H1 (cell line): ENCODE results near the gene CROCC. TPM values are rescaled to one million over a fixed set of nuclear protein-coding genes. Genes with fewer than 3 reads are reported as not detected.
A peak's percentile ranks its signal among the peaks of the same experiment; 100 is the strongest.

Experiments used
- CTCF ChIA-PET: fragments of 300-600 bp; sonication (Branson Sonifier 250); formaldehyde crosslinking; loops from one replicate; lab custom pipeline; 2021; ENCODE audit not compliant: partially characterized antibody; lab: Charles Lee
- POLR2A ChIA-PET: fragments of 300-600 bp; sonication (Branson Sonifier 250); formaldehyde crosslinking; loops from one replicate; lab custom pipeline; 2021; ENCODE audit warnings: inconsistent platforms; ENCODE audit not compliant: partially characterized antibody; lab: Charles Lee
- DNase-seq, 2 experiments: peaks; one replicate each; pipeline versions ENCODE4 v3.0.0 to v3.0.0-alpha.2; 2010 to 2022; ENCODE audit warnings: low spot score in 2 of 2, low read depth in 1 of 2, mixed read lengths in 1 of 2
- FAIRE-seq: peaks from 2 replicates; lab custom pipeline; 2011; peaks lifted over from hg19 to GRCh38; lab: Jason Lieb, UNC
- H2AFZ ChIP-seq: 2 replicates; pipeline ENCODE4 v1.8.1; 2012; ENCODE audit warnings: low read length, inconsistent platforms
- H2AK5ac ChIP-seq: 2 replicates; pipeline ENCODE4 v1.6.1; 2013; ENCODE audit warnings: low read depth, low read length
- H2BK120ac ChIP-seq: replicated peaks from 2 replicates; pipeline ENCODE3; 2013; ENCODE audit warnings: low read depth, low read length, inconsistent platforms
- H2BK12ac ChIP-seq: 2 replicates; pipeline ENCODE4 v1.6.1; 2013; ENCODE audit warnings: low read depth, low read length
- H2BK15ac ChIP-seq: 2 replicates; pipeline ENCODE4 v1.6.1; 2013; ENCODE audit warnings: low read length
- H2BK20ac ChIP-seq: 2 replicates; pipeline ENCODE4 v1.6.1; 2013; ENCODE audit warnings: low read length
- H2BK5ac ChIP-seq: 2 replicates; pipeline ENCODE4 v1.6.1; 2013; ENCODE audit warnings: low read depth, low read length
- H3K14ac ChIP-seq: 2 replicates; pipeline ENCODE4 v1.6.1; 2013; ENCODE audit warnings: inconsistent platforms; ENCODE audit not compliant: insufficient read length
- H3K18ac ChIP-seq: 2 replicates; pipeline ENCODE4 v1.6.1; 2013; ENCODE audit warnings: low read length; ENCODE audit errors: extremely low read depth
- H3K23ac ChIP-seq: 2 replicates; pipeline ENCODE4 v1.6.1; 2013; ENCODE audit warnings: inconsistent platforms; ENCODE audit not compliant: insufficient read length
- H3K23me2 ChIP-seq: 2 replicates; pipeline ENCODE4 v1.6.1; 2013; ENCODE audit warnings: low read depth, low read length
- H3K27ac ChIP-seq: 2 replicates; pipeline ENCODE4 v1.6.1; 2011; ENCODE audit warnings: low read depth, low read length, inconsistent platforms
- H3K27me3 ChIP-seq, 4 experiments: replicated peaks in 1 of 4; 1 replicate in 1 of 4; 2 replicates in 3 of 4; pipeline versions ENCODE4 v1.6.1 to v1.8.1; 2011 to 2013; ENCODE audit warnings: low read length in 3 of 4, mild to moderate bottlenecking in 3 of 4, inconsistent platforms in 2 of 4, mixed read lengths in 2 of 4, moderate library complexity in 1 of 4; ENCODE audit not compliant: control insufficient read depth in 3 of 4, insufficient read depth in 3 of 4; ENCODE audit errors: extremely low read depth in 1 of 4
- H3K36me3 ChIP-seq, 4 experiments: 2 replicates each; pipeline versions ENCODE4 v1.6.1 to v1.8.1; 2011 to 2013; ENCODE audit warnings: mild to moderate bottlenecking in 4 of 4, low read length in 3 of 4, moderate library complexity in 2 of 4, control low read depth in 1 of 4, inconsistent platforms in 1 of 4; ENCODE audit not compliant: insufficient read depth in 4 of 4, control insufficient read depth in 2 of 4
- H3K4ac ChIP-seq: replicated peaks from 2 replicates; pipeline ENCODE3; 2013; ENCODE audit warnings: low read length, low read depth, mixed read lengths, inconsistent platforms; ENCODE audit not compliant: insufficient read length
- H3K4me1 ChIP-seq, 4 experiments: replicated peaks in 1 of 4; 1 replicate in 1 of 4; 2 replicates in 3 of 4; pipeline versions ENCODE4 v1.6.1 to v1.8.1; 2011 to 2013; ENCODE audit warnings: low read length in 3 of 4, inconsistent platforms in 2 of 4, mixed read lengths in 1 of 4; ENCODE audit not compliant: insufficient read depth in 4 of 4, control insufficient read depth in 3 of 4
- H3K4me2 ChIP-seq, 2 experiments: 2 replicates each; pipeline versions ENCODE4 v1.6.1 to v1.8.1; 2011 to 2013; ENCODE audit warnings: low read depth in 2 of 2, low read length in 2 of 2, control low read depth in 1 of 2, inconsistent platforms in 1 of 2, mild to moderate bottlenecking in 1 of 2; ENCODE audit not compliant: insufficient read depth in 1 of 2
- H3K4me3 ChIP-seq, 4 experiments: fragments of 200-600, 300-600 bp in 1 of 4; sonication (generic), shearing (Covaris generic), sonication (Bioruptor Twin) in 1 of 4; 2 replicates each; pipeline versions ENCODE4 v1.5.1 to v1.8.1; 2011 to 2016; ENCODE audit warnings: low read length in 4 of 4, low read depth in 3 of 4, control low read depth in 2 of 4, inconsistent platforms in 2 of 4, mild to moderate bottlenecking in 2 of 4, mixed read lengths in 1 of 4, moderate library complexity in 1 of 4; ENCODE audit not compliant: insufficient read depth in 2 of 4; ENCODE audit errors: extremely low read depth in 1 of 4
- H3K56ac ChIP-seq: replicated peaks from 2 replicates; pipeline ENCODE3; 2013; ENCODE audit warnings: low read depth, mild to moderate bottlenecking, mixed read lengths, low read length, inconsistent platforms; ENCODE audit not compliant: insufficient read length
- H3K79me1 ChIP-seq: 2 replicates; pipeline ENCODE4 v1.6.1; 2013; ENCODE audit warnings: low read depth, low read length, control low read depth
- H3K79me2 ChIP-seq, 2 experiments: 2 replicates each; pipeline versions ENCODE4 v1.6.1 to v1.8.1; 2012 to 2013; ENCODE audit warnings: low read length in 2 of 2, mild to moderate bottlenecking in 2 of 2, inconsistent platforms in 1 of 2; ENCODE audit not compliant: insufficient read depth in 2 of 2, control insufficient read depth in 1 of 2
- H3K9ac ChIP-seq, 4 experiments: replicated peaks in 1 of 4; 1 replicate in 1 of 4; 2 replicates in 3 of 4; pipeline versions ENCODE4 v1.6.1 to v1.8.1; 2011 to 2013; ENCODE audit warnings: low read depth in 3 of 4, low read length in 3 of 4, control low read depth in 2 of 4, mild to moderate bottlenecking in 2 of 4, moderate library complexity in 2 of 4, inconsistent platforms in 1 of 4; ENCODE audit errors: extremely low read depth in 1 of 4
- H3K9me3 ChIP-seq, 2 experiments: 2 replicates each; pipeline versions ENCODE4 v1.6.1 to v1.8.1; 2012 to 2013; ENCODE audit warnings: mild to moderate bottlenecking in 2 of 2, moderate library complexity in 2 of 2, control low read depth in 1 of 2, inconsistent platforms in 1 of 2, low read depth in 1 of 2, low read length in 1 of 2, mixed read lengths in 1 of 2; ENCODE audit not compliant: insufficient read depth in 2 of 2
- H4K20me1 ChIP-seq, 2 experiments: replicated peaks in 1 of 2; 2 replicates each; pipeline versions ENCODE3 to v1.8.1; 2011 to 2013; ENCODE audit warnings: inconsistent platforms in 2 of 2, low read length in 2 of 2, mild to moderate bottlenecking in 1 of 2; ENCODE audit not compliant: insufficient read depth in 2 of 2, control insufficient read depth in 1 of 2
- H4K5ac ChIP-seq: 2 replicates; pipeline ENCODE4 v1.6.1; 2013; ENCODE audit warnings: low read length, low read depth, mixed read lengths, inconsistent platforms; ENCODE audit not compliant: insufficient read length
- H4K8ac ChIP-seq: 2 replicates; pipeline ENCODE4 v1.8.0; 2013; ENCODE audit warnings: mild to moderate bottlenecking, moderate library complexity, low read length, inconsistent platforms; ENCODE audit not compliant: insufficient read depth; ENCODE audit errors: extremely low read depth
- H4K91ac ChIP-seq: replicated peaks from 2 replicates; pipeline ENCODE3; 2013; ENCODE audit warnings: low read length, mixed read lengths, inconsistent platforms; ENCODE audit not compliant: insufficient read length
- CTBP2 ChIP-seq: IDR thresholded peaks from 2 replicates; pipeline ENCODE4 v1.7.0; 2011; ENCODE audit warnings: borderline replicate concordance, mild to moderate bottlenecking, moderate library complexity, mixed read lengths, low read length; ENCODE audit not compliant: insufficient read depth, insufficient read length
- HDAC6 ChIP-seq: IDR thresholded peaks from one replicate; pipeline ENCODE4 v1.7.1; 2012; ENCODE audit warnings: low read depth, mild to moderate bottlenecking, inconsistent platforms, low read length, moderate library complexity
- PHF8 ChIP-seq: fragments of 200-600 bp; sonication (generic); conservative IDR thresholded peaks from 2 replicates; pipeline ENCODE4 v1.7.1; 2012; ENCODE audit warnings: low read depth, mild to moderate bottlenecking, inconsistent platforms, low read length, moderate library complexity
- SP4 ChIP-seq: IDR thresholded peaks from 2 replicates; pipeline ENCODE4 v1.6.1; 2012; ENCODE audit warnings: low read length, inconsistent platforms
- TBP ChIP-seq: IDR thresholded peaks from 2 replicates; pipeline ENCODE4 v1.6.1; 2011; ENCODE audit warnings: low read depth, low read length, improper control_type of control experiment
- TCF12 ChIP-seq: IDR thresholded peaks from 2 replicates; pipeline ENCODE4 v1.6.1; 2011; ENCODE audit warnings: low read depth, mild to moderate bottlenecking, low read length
- WGBS, 2 experiments: shearing (Covaris generic) in 1 of 2; methylation state at CpG; one replicate each; pipeline versions ENCODE4 v1.1.6 to v1.1.7; 2013 to 2015; ENCODE audit warnings: low lambda C conversion rate in 2 of 2, mixed read lengths in 2 of 2, inconsistent platforms in 1 of 2, low coverage in 1 of 2, missing lambda C conversion rate in 1 of 2; ENCODE audit not compliant: insufficient replicate concordance in 2 of 2, insufficient coverage in 1 of 2, insufficient read length in 1 of 2; ENCODE audit errors: extremely low coverage in 1 of 2, missing lambda C conversion rate in 1 of 2; 5-methylcytosine and 5-hydroxymethylcytosine counted together
- polyA plus RNA-seq, 7 experiments: library from polyadenylated mRNA; depleted of rRNA in 3 of 7; stranded (reverse) in 5 of 7; unstranded in 2 of 7; fragments of >200 nt in 5 of 7; fragments of 200-250 nt in 2 of 7; gene quantifications; 1 replicate in 5 of 7; 2 replicates in 1 of 7; 4 replicates in 1 of 7; pipeline versions ENCODE4 v1.2.1 to v1.2.3, GENCODE V29; 2011 to 2013; ENCODE audit warnings: missing spikeins in 2 of 7, mixed read lengths in 2 of 7
- total RNA-seq: library from RNA; stranded (reverse); fragmentation: NEBNext Ultra II Directional; extraction: Animal tissue kit (Norgen Biotek cat#: 25700); gene quantifications from 2 replicates; pipeline ENCODE4 v1.2.1, GENCODE V29; 2021
- TF ChIP-seq, protein P1 (sequence below): IDR thresholded peaks from 2 replicates; pipeline ENCODE4 v1.6.1; 2011; ENCODE audit warnings: low read depth, mild to moderate bottlenecking, low read length; ENCODE audit not compliant: insufficient read depth
- TF ChIP-seq, protein P2 (sequence below), 3 experiments: IDR thresholded peaks; 1 replicate in 2 of 3; 2 replicates in 1 of 3; pipeline versions ENCODE4 v1.5.1 to v1.6.1; 2011; ENCODE audit warnings: low read length in 3 of 3, mild to moderate bottlenecking in 3 of 3, inconsistent platforms in 2 of 3, low read depth in 1 of 3, moderate library complexity in 1 of 3; ENCODE audit not compliant: insufficient read depth in 1 of 3; ENCODE audit errors: control extremely low read depth in 1 of 3

CROCC gene
- total and polyA plus RNA-seq, 2 of the 8 experiments (the other 6 are each of a cell fraction or from before 2014, with no cell fraction given): 12.1 to 39.5 TPM

DNA sequence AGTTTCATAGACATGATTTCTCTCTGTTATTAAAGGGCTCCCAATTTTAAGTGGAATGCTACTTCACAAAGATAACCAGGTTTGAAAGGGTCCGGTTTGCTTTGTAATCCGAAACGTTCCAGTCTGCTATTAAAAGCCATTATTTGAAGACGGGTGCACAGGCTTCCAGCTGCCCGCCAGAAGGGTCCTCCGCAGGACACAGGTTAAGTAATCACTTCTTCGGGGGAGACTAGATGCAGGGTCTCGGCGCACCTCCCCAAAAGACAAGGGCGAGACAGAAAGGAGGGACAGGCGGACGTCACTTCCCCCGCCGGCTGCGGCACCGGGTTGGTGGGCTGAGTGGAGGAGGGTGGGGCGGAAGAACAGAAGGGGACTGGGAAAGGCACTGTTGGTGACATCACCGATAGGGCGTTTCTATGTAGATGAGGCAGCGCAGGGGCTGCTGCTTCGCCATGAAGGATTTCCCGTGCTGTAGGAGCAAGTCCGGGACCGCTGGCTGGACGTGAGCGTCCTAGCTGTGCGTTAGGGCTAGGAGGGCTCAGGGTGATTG lies 17.1 kb upstream of the CROCC start:
- Histone ChIP-seq H2BK5ac (peak overlapping the region; percentile 100), H3K79me1 (no peaks in the 10 kb centered on the region), H4K5ac (peak overlapping the region; percentile 100), H3K4me1 (peaks cover 0 to 3% (median 0%) of the 10 kb centered on the region in 4 experiments; a peak in 3 of 7 replicates), H2BK15ac (no peak overlapping the region), H3K4me3 (peak overlapping the region; percentile 43 to 65 (median 48)), H3K9ac (peak overlapping the region; percentile 84 to 100 (median 99)), H3K27ac (peak overlapping the region; percentile 100), H3K23me2 (peaks cover 4% of the 10 kb centered on the region; the same call in 1 of the 2 replicates), H3K56ac (peak overlapping the region; percentile 99), H4K91ac (peak overlapping the region; percentile 100), H2BK20ac (peak overlapping the region; percentile 100), H2BK120ac (peak overlapping the region; percentile 99), H3K9me3 (peaks cover 0 to 3% of the 10 kb centered on the region in 2 experiments; a peak in 1 of 4 replicates), H3K14ac (peak overlapping the region; percentile 99), H3K4me2 (peak overlapping the region; percentile 81 to 87), H3K18ac (peak overlapping the region; percentile 100), H2AK5ac (peak overlapping the region; percentile 99; the same call in 1 of the 2 replicates), H3K36me3 (no peaks in the 10 kb centered on the region), H3K27me3 (no peaks in the 10 kb centered on the region), H4K8ac (peak overlapping the region; percentile 100; the same call in 1 of the 2 replicates), H3K4ac (peak overlapping the region; percentile 100), H3K79me2 (no peaks in the 10 kb centered on the region), H3K23ac (no peak overlapping the region), H2AFZ (peak overlapping the region; percentile 93; the same call in 1 of the 2 replicates), H2BK12ac (peak overlapping the region; percentile 93), H4K20me1 (no peaks in the 10 kb centered on the region)
- 2% methylated on average over 27 of the region's 27 CpGs; no CpG with 5 or more reads in 1 of the 2 experiments for WGBS, 2 experiments
- POLR2A ChIA-PET: interaction anchor here (0.7 to 3.2 kb wide), 24 partner anchors 9 to 532 kb away, joined by 3 to 28 read pairs (median 5); partner anchors contain the start of genes CROCC, MFAP2, NBPF1 and RNU1-2
- no peak for FAIRE-seq
- peak; percentile 85 to 94 for DNase-seq
- CTCF ChIA-PET: interaction anchor here (0.6 to 1.1 kb wide), 4 partner anchors 10 to 141 kb away, joined by 3 read pairs; no protein-coding TSS in a partner anchor
- peak; percentile 33; the same call in 1 of the 2 replicates for TF ChIP-seq PHF8
- TF ChIP-seq, protein P1, sequence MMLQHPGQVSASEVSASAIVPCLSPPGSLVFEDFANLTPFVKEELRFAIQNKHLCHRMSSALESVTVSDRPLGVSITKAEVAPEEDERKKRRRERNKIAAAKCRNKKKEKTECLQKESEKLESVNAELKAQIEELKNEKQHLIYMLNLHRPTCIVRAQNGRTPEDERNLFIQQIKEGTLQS: no peak
- TF ChIP-seq, protein P2, sequence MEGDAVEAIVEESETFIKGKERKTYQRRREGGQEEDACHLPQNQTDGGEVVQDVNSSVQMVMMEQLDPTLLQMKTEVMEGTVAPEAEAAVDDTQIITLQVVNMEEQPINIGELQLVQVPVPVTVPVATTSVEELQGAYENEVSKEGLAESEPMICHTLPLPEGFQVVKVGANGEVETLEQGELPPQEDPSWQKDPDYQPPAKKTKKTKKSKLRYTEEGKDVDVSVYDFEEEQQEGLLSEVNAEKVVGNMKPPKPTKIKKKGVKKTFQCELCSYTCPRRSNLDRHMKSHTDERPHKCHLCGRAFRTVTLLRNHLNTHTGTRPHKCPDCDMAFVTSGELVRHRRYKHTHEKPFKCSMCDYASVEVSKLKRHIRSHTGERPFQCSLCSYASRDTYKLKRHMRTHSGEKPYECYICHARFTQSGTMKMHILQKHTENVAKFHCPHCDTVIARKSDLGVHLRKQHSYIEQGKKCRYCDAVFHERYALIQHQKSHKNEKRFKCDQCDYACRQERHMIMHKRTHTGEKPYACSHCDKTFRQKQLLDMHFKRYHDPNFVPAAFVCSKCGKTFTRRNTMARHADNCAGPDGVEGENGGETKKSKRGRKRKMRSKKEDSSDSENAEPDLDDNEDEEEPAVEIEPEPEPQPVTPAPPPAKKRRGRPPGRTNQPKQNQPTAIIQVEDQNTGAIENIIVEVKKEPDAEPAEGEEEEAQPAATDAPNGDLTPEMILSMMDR (IDR thresholded peaks at IDR 0.05; ENCODE audit: control extremely low read depth in 1 of 3, insufficient read depth in 1 of 3, low read depth in 1 of 3, low read length in 3 of 3): no peak
- no peak for TF ChIP-seq TCF12
- TF ChIP-seq TBP: no peak
- no peak for TF ChIP-seq SP4
- TF ChIP-seq HDAC6: no peak
- TF ChIP-seq CTBP2: no peak
